Measurements from ENCODE around the gene ACIN1. TPM values are rescaled to one million over a fixed set of nuclear protein-coding genes. Genes with fewer than 3 reads are reported as not detected.
A peak's percentile ranks its signal among the peaks of the same experiment; 100 is the strongest.

The ACIN1 gene
- total RNA-seq, 6 donors from 2014 or later, result 91.1 to 350 (median 139) TPM

DNA sequence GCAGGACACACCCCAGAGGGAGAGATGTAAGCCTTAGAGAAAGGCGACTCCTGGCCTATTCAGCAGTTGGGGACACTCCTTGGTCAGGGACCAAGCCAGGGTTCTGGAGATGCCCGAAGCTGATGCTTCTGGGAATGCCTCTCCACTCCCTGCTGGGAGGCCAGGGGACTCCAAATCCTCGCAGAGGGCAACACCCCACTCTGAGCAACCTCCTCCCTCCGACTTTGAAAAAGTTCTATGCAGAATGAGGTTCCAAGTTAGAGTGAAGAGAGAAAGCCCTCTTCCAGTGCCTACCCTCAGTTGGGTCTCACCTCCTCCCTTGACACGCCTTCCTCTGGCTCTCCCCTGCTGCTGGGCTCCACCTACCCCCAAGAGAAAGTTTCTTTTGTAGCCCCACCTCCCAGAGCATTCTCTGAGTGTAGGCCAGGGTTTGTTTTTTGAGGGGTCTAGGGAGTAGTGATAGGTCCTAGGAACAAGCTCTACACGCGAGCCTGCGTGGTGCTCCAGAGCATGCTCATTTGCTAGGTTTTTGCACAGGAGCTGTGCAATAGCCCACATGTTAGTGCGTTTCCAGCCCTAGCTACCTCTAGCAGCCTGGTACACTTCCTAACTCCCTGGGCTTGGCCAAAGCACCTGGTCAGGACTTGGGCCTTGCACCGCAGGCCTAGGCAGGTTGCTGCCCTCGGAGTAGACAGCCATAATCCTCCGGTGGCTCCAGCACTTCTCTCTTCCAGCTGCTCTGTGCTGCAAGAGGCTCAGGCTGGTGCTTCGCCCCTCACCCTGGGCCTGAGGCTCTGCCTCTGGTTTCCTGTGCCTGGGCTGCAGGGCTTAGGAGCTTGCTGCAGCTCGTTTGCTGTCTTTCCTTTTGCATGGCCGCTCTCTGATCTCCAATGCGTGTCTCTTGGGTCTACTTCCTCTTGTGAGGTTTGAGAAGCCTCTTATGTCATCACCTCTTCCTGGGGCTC lies 24.7 kb upstream of the ACIN1 start:
- ATAC-seq (ENCODE audit: low FRiP score in 2 of 2), result peak in 1 of 2 donors; percentile 23
- 63 to 67% methylated on average over 12 to 16 of the region's 16 CpGs for WGBS, 2 donors

DNA sequence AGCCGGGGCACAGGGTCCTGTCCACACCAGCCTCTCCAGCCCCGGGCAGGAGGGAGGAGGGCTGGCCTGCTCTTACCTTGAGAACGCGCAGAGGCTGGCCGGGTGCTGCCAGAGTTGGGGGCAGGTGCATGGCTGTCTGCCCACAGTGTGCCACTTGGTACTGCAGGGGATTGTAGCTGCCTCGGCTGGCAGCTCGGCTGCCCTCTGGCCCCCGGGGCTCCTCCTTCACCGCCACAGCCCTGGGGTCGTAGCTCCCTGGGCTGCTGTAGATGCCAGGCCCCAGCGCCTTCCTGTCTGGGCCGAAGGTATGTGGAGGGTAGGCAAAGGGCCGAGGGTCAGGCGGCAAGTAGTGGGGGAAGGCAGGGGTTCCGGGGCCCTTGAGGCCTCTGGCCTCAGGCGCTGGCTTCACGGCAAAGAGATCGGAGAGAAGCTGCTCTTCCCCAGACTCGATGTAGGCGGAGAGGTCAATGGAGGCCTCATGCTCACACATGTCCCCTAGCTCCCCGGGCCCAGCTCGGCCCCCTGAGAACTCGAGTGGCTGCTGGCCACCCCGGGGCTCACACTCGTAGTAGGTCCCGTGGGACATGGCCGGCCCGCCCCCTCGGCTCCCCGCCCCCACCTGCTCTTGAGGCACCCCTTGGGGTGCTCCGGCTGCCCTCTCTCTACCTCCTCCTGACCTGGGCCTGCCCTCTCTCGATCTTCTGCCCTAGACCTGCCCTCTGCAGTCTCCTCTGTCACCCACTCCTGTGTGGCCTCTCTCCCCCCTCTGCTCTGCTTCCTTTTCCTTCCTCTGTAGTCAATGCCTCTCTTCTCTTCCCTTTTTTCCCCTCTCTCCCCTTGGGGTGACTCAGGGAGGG lies 23.8 kb upstream of the ACIN1 start, which contains the start of gene CEBPE:
Gene CEBPE, minus strand, starts transcription at position 750 of the 857 bp plus-strand sequence. Its CDS starts 164 bp downstream, at position 586.
- Histone ChIP-seq H3K27me3 (no peaks in the 10 kb centered on the region), H3K27ac (peak within 1 kb of the TSS; percentile 44 to 77 (median 52)), H3K9me3 (no peaks in the 10 kb centered on the region), H3K4me3 (peak within 1 kb of the TSS in 1 of 4 donors; percentile 10), H3K4me1 (peaks cover 8 to 50% (median 29%) of the 10 kb centered on the region in 4 donors), H3K36me3 (no peaks in the 10 kb centered on the region)
- 76 to 77% methylated on average over 10 to 32 of the region's 32 CpGs for WGBS, 2 donors
- no peak for ATAC-seq (ENCODE audit: low FRiP score in 2 of 2)
- TF ChIP-seq POLR2A (IDR thresholded peaks at IDR 0.05) (no peak), POLR2AphosphoS5 (IDR thresholded peaks at IDR 0.05) (no peak), EP300 (IDR thresholded peaks at IDR 0.05) (no peak)
- no peak for DNase-seq

More for the DNA sequence above, 24.7 kb upstream of the ACIN1 start:
- H3K4me1 ChIP-seq, result peaks cover 5 to 43% (median 22%) of the 10 kb centered on the region in 4 donors
- H3K27ac ChIP-seq, result peak overlapping the region in 3 of 4 donors; percentile 44 to 77 (median 50)
- no peaks in the 10 kb centered on the region for H3K9me3 ChIP-seq
- H3K27me3 ChIP-seq, result no peaks in the 10 kb centered on the region
- no peak for DNase-seq
- H3K36me3 ChIP-seq, result no peaks in the 10 kb centered on the region
- peak overlapping the region in 1 of 4 donors; percentile 10 for H3K4me3 ChIP-seq
- no peak for TF ChIP-seq POLR2AphosphoS5 (IDR thresholded peaks at IDR 0.05)
- no peak for TF ChIP-seq EP300 (IDR thresholded peaks at IDR 0.05)
- TF ChIP-seq, protein P1, sequence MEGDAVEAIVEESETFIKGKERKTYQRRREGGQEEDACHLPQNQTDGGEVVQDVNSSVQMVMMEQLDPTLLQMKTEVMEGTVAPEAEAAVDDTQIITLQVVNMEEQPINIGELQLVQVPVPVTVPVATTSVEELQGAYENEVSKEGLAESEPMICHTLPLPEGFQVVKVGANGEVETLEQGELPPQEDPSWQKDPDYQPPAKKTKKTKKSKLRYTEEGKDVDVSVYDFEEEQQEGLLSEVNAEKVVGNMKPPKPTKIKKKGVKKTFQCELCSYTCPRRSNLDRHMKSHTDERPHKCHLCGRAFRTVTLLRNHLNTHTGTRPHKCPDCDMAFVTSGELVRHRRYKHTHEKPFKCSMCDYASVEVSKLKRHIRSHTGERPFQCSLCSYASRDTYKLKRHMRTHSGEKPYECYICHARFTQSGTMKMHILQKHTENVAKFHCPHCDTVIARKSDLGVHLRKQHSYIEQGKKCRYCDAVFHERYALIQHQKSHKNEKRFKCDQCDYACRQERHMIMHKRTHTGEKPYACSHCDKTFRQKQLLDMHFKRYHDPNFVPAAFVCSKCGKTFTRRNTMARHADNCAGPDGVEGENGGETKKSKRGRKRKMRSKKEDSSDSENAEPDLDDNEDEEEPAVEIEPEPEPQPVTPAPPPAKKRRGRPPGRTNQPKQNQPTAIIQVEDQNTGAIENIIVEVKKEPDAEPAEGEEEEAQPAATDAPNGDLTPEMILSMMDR (IDR thresholded peaks at IDR 0.05), result no peak
- TF ChIP-seq POLR2A (IDR thresholded peaks at IDR 0.05), result no peak

DNA sequence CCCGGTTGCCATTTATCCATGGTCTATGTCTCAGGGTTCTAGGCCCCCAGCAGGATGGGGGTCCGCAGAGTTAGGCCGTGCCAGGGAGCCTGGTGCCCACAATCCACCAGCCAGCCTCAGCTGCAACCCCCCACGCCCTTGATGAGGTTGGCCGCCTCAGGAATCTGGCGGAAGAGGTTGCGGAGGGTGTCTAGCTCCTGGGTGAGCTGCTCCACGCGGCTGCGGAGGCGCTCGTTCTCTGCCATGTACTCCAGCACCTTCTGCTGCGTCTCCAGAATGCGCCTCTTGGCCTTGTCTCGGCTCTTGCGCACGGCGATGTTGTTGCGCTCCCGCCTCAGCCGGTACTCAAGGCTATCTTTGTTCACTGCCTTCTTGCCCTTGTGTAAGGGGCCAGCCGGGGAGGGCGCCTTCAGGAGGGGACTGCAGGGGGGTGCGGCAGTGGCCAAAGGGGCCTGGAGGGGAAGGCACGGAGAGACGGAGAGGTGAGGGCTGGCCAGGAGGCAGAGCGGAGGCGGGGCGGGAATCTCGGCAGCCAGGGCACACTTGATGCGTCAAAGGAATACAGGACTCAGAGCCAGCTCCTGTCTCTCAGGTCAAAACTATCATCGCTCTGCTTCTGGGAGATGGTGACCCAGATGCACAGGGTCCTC lies 22.6 kb upstream of the ACIN1 start:
- TF ChIP-seq POLR2AphosphoS5 (IDR thresholded peaks at IDR 0.05) (no peak), POLR2A (IDR thresholded peaks at IDR 0.05) (no peak), EP300 (IDR thresholded peaks at IDR 0.05) (no peak)
- TF ChIP-seq, protein P1 (IDR thresholded peaks at IDR 0.05), result no peak
- Histone ChIP-seq H3K4me3 (no peak overlapping the region), H3K9me3 (no peaks in the 10 kb centered on the region), H3K4me1 (peaks cover 8 to 49% (median 34%) of the 10 kb centered on the region in 4 donors), H3K36me3 (no peaks in the 10 kb centered on the region), H3K27me3 (no peaks in the 10 kb centered on the region), H3K27ac (peak overlapping the region in 1 of 4 donors; percentile 7)
- WGBS, 2 donors, result 82% methylated on average over 28 to 31 of the region's 32 CpGs
- no peak for ATAC-seq (ENCODE audit: low FRiP score in 2 of 2)
- DNase-seq, result no peak

DNA sequence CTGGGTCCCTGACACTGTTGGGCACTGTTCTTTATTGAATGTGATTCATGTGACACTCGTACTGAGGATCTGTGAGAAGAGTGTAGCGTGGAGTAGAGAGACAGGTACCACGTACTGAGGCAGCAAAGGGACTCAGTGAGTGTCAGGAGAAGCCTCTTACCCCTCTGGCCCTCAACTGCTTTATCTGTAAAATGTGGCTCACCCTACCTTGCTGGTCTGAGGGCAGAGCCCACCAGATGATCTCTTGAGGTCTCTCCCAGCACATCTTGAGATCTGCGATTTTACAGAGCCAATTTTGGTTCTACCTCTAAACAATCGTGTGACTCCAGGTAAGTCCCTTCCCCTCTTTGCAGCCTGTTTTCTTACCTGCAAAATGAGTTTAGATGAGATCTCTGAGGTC lies 21.0 kb upstream of the ACIN1 start:
- peaks cover 3 to 44% (median 31%) of the 10 kb centered on the region in 4 donors for H3K4me1 ChIP-seq
- no peak overlapping the region for H3K4me3 ChIP-seq
- ATAC-seq (ENCODE audit: low FRiP score in 2 of 2) (no peak), DNase-seq (no peak)
- TF ChIP-seq POLR2A (IDR thresholded peaks at IDR 0.05), result no peak
- TF ChIP-seq, protein P1 (IDR thresholded peaks at IDR 0.05), result no peak
- WGBS, 2 donors, result 75 to 87% methylated on average over 5 of the region's 5 CpGs
- H3K9me3 ChIP-seq, result no peaks in the 10 kb centered on the region
- no peak overlapping the region for H3K27ac ChIP-seq
- no peaks in the 10 kb centered on the region for H3K36me3 ChIP-seq
- H3K27me3 ChIP-seq, result no peaks in the 10 kb centered on the region

Measured in upper lobe of left lung (tissue), 6 donors.